ENCODE measurements around the gene SIL1.
"Not testable (repeated sequence)": the region's sequence is repeated elsewhere in the genome, so short reads cannot be mapped to it uniquely, and the experiment has no call there.

Gene SIL1

GRCh38 chr5:139171779-139172404, 26.3 kb downstream of the SIL1 start:
- DNase-seq = no peak

GRCh38 chr5:139167952-139168720, 30.0 kb downstream of the SIL1 start:
- DNase-seq = no peak

GRCh38 chr5:139167533-139167932, 30.6 kb downstream of the SIL1 start:
- no peak for DNase-seq

- no peak for DNase-seq
These were observed 31.1 kb downstream of the SIL1 start for GRCh38 chr5:139167063-139167462.

- not testable (repeated sequence) for DNase-seq
These were observed 33.3 kb downstream of the SIL1 start for GRCh38 chr5:139164897-139165296.

GRCh38 chr5:139164020-139164419, 34.1 kb downstream of the SIL1 start:
- DNase-seq = no peak

- no peak for DNase-seq
These were observed 35.7 kb downstream of the SIL1 start for GRCh38 chr5:139162448-139162847.

- no peak for DNase-seq
These were observed 39.4 kb downstream of the SIL1 start for GRCh38 chr5:139158791-139159190.

- no peak for DNase-seq
These were observed 40.6 kb downstream of the SIL1 start for GRCh38 chr5:139157556-139157955.

- no peak for DNase-seq
These were observed 41.4 kb downstream of the SIL1 start for GRCh38 chr5:139156814-139157213.

GRCh38 chr5:139155333-139155732, 42.8 kb downstream of the SIL1 start:
- DNase-seq = no peak

- DNase-seq = no peak
These were observed 46.3 kb downstream of the SIL1 start for GRCh38 chr5:139151902-139152301.

GRCh38 chr5:139150367-139150999, 47.7 kb downstream of the SIL1 start:
- no peak for DNase-seq

- peak; percentile 10 for DNase-seq
These were observed 48.5 kb downstream of the SIL1 start for GRCh38 chr5:139149477-139150199.

GRCh38 chr5:139148986-139149385, 49.2 kb downstream of the SIL1 start:
- no peak for DNase-seq

GRCh38 chr5:139148306-139148705, 49.9 kb downstream of the SIL1 start:
- no peak for DNase-seq

- DNase-seq = peak; percentile 57
These were observed 50.6 kb downstream of the SIL1 start for GRCh38 chr5:139147483-139148087.

- DNase-seq = no peak
These were observed 51.2 kb downstream of the SIL1 start for GRCh38 chr5:139146809-139147482.

- DNase-seq = peak; percentile 18
These were observed 56.5 kb downstream of the SIL1 start for GRCh38 chr5:139141446-139142204.

GRCh38 chr5:139140591-139141071, 57.5 kb downstream of the SIL1 start:
- DNase-seq = peak; percentile 60

- DNase-seq = peak; percentile 40
These were observed 59.4 kb downstream of the SIL1 start for GRCh38 chr5:139138809-139139208.
